Measurements from ENCODE around the gene MMP8. TPM values are rescaled to one million over a fixed set of nuclear protein-coding genes. Genes with fewer than 3 reads are reported as not detected.

MMP8 gene
- total RNA-seq, 1 donor from 2014 or later = not detected

DNA sequence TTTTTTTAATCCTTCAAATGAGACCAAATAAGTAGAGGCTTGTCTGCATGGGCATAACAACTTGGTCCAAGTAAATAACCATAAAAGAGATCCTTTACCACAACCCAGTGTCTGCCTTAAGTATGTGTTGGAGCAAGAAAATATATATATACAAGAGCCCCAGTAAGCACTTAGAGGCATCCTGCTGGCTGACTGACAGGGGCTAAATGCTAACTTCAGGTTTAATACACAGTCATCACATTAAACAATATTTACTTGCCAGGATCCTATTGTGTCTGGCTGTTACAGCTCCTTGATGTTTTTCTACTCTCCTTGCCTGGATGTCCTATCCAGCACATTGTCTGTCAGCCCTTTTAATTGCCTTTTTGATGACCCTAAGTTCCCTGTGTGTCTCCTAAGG lies 62.1 kb downstream of the MMP8 start:
- no peaks in the 10 kb centered on the region for H3K4me1 Mint-ChIP-seq (ENCODE audit: unreplicated experiment)
- no peaks in the 10 kb centered on the region for H3K9me3 Mint-ChIP-seq (ENCODE audit: unreplicated experiment)
- H3K27me3 Mint-ChIP-seq (ENCODE audit: unreplicated experiment) = no peaks in the 10 kb centered on the region
- H3K27ac Mint-ChIP-seq (ENCODE audit: unreplicated experiment) = no peak overlapping the region
- H3K36me3 Mint-ChIP-seq (ENCODE audit: low read depth, unreplicated experiment) = no peaks in the 10 kb centered on the region
- DNase-seq (ENCODE audit: low spot score) = no peak
- TF ChIP-seq CTCF (IDR thresholded peaks at IDR 0.05; ENCODE audit: unreplicated experiment) = no peak
- H3K4me3 Mint-ChIP-seq (ENCODE audit: unreplicated experiment) = no peak overlapping the region

Other genes starting within 250 kb of the MMP8 start
- gene MMP7, start 194.2 kb downstream of the MMP8 start, total RNA-seq (ENCODE audit: unreplicated experiment) = not detected
- not detected for gene MMP20, start 99.6 kb downstream of the MMP8 start, total RNA-seq (ENCODE audit: unreplicated experiment)
- gene MMP27, start 19.2 kb downstream of the MMP8 start, total RNA-seq (ENCODE audit: unreplicated experiment) = not detected
- not detected for gene MMP10, start 55.7 kb upstream of the MMP8 start, total RNA-seq (ENCODE audit: unreplicated experiment)
- gene MMP1, start 73.2 kb upstream of the MMP8 start, total RNA-seq (ENCODE audit: unreplicated experiment) = not detected
- not detected for gene MMP3, start 118.7 kb upstream of the MMP8 start, total RNA-seq (ENCODE audit: unreplicated experiment)
- not detected for gene MMP12, start 150.0 kb upstream of the MMP8 start, total RNA-seq (ENCODE audit: unreplicated experiment)
- gene MMP13, start 230.8 kb upstream of the MMP8 start, total RNA-seq (ENCODE audit: unreplicated experiment) = not detected